Naive thymus-derived CD8-positive, alpha-beta T cell (primary cell): ENCODE measurements around the gene TP53. TPM values are rescaled to one million over a fixed set of nuclear protein-coding genes. Genes with fewer than 3 reads are reported as not detected.
A peak's percentile ranks its signal among the peaks of the same experiment; 100 is the strongest.
"Not testable (repeated sequence)": the region's sequence is repeated elsewhere in the genome, so short reads cannot be mapped to it uniquely, and the experiment has no call there.

ENCODE experiments used
- ATAC-seq, 2 donors: fragments of 150-1000 bp; cut with Tn5 transposase in 1 of 2; sonication (Bioruptor Pico), chemical (Tn5 transposase) in 1 of 2; 1 replicate in 1 of 2; 2 replicates in 1 of 2; pipeline ENCODE4 v1.10.0; 2021; ENCODE audit warnings: mild to moderate bottlenecking in 2 of 2, moderate library complexity in 2 of 2
- POLR2A ChIA-PET: fragments of 350-600 bp; sonication (Branson Sonifier 250); formaldehyde crosslinking; loops from one replicate; lab custom pipeline; 2021; ENCODE audit warnings: antibody characterized with exemption; lab: Charles Lee
- DNase-seq, 10 donors: peaks; one replicate each; pipeline versions ENCODE4 v3.0.0 to v3.0.0-alpha.2; 2020 to 2022
- H3K27ac Mint-ChIP-seq, 10 donors: one replicate each; pipeline ENCODE4 v1.8.0; 2020 to 2022; ENCODE audit warnings: mild to moderate bottlenecking in 10 of 10, mixed read lengths in 10 of 10, moderate library complexity in 4 of 10, inconsistent platforms in 1 of 10
- H3K27me3 Mint-ChIP-seq, 5 donors: one replicate each; pipeline ENCODE4 v1.8.0; 2021 to 2022; ENCODE audit warnings: mixed read lengths in 5 of 5
- H3K36me3 Mint-ChIP-seq, 3 donors: one replicate each; pipeline ENCODE4 v1.8.0; 2020 to 2022; ENCODE audit warnings: mixed read lengths in 3 of 3, mild to moderate bottlenecking in 2 of 3, inconsistent platforms in 1 of 3
- H3K4me1 Mint-ChIP-seq, 4 donors: one replicate each; pipeline ENCODE4 v1.8.0; 2021 to 2022; ENCODE audit warnings: mixed read lengths in 4 of 4
- H3K4me3 Mint-ChIP-seq, 10 donors: one replicate each; pipeline ENCODE4 v1.8.0; 2020 to 2022; ENCODE audit warnings: mild to moderate bottlenecking in 10 of 10, mixed read lengths in 10 of 10, moderate library complexity in 6 of 10, inconsistent platforms in 1 of 10
- H3K9me3 Mint-ChIP-seq, 9 donors: one replicate each; pipeline ENCODE4 v1.8.0; 2020 to 2022; ENCODE audit warnings: mixed read lengths in 9 of 9, mild to moderate bottlenecking in 3 of 9, inconsistent platforms in 1 of 9, moderate library complexity in 1 of 9
- polyA plus RNA-seq, 3 donors: library from polyadenylated mRNA; unstranded; fragments of 300-500 nt; fragmentation: Illumina TruSeq; gene quantifications; one replicate each; pipeline ENCODE4 v1.2.3, GENCODE V29; 2021
- total RNA-seq, 8 experiments: library from RNA in 2 of 8; stranded (reverse) in 2 of 8; gene quantifications; one replicate each; pipeline ENCODE4 v1.2.3 and lab custom pipeline; 2021 to 2026

Gene TP53
- total and polyA plus RNA-seq, 5 experiments from 2014 or later, result 21.7 to 116 (median 33.0) TPM

- DNase-seq, result no peak
- H3K27me3 Mint-ChIP-seq, result peaks cover 1 to 10% (median 1%) of the 10 kb centered on the region in 5 donors
- H3K4me1 Mint-ChIP-seq, result peaks cover 9 to 11% (median 10%) of the 10 kb centered on the region in 4 donors
- no peak overlapping the region for H3K4me3 Mint-ChIP-seq
- no peak overlapping the region for H3K27ac Mint-ChIP-seq
- POLR2A ChIA-PET, result interaction anchor here (0.9 kb wide), 1 partner anchor 15 kb away, joined by 4 read pairs; no protein-coding TSS in a partner anchor
- H3K36me3 Mint-ChIP-seq, result no peaks in the 10 kb centered on the region
- no peaks in the 10 kb centered on the region for H3K9me3 Mint-ChIP-seq
- no peak for ATAC-seq
Measured at GRCh38 chr17:7655541-7655840, 31.8 kb downstream of the TP53 start.

- Mint-ChIP-seq H3K4me1 (peaks cover 14 to 16% (median 15%) of the 10 kb centered on the region in 4 donors), H3K9me3 (no peaks in the 10 kb centered on the region), H3K4me3 (no peak overlapping the region), H3K27me3 (peaks cover 3 to 15% (median 5%) of the 10 kb centered on the region in 5 donors), H3K36me3 (no peaks in the 10 kb centered on the region), H3K27ac (no peak overlapping the region)
- POLR2A ChIA-PET, result no interaction called here
- DNase-seq (no peak), ATAC-seq (no peak)
Measured at GRCh38 chr17:7654832-7655540, 32.3 kb downstream of the TP53 start.

- peaks cover 16 to 21% (median 19%) of the 10 kb centered on the region in 4 donors for H3K4me1 Mint-ChIP-seq
- no peak for ATAC-seq
- H3K27ac Mint-ChIP-seq, result no peak overlapping the region
- no peak for DNase-seq
- peaks cover 3 to 16% (median 6%) of the 10 kb centered on the region in 5 donors for H3K27me3 Mint-ChIP-seq
- H3K4me3 Mint-ChIP-seq, result peak overlapping the region; percentile 20 to 82 (median 68)
- POLR2A ChIA-PET, result interaction anchor here (1.4 to 4.0 kb wide), 3 partner anchors 34 to 168 kb away, joined by 4 to 69 read pairs (median 13); partner anchors contain the start of genes FXR2, TP53 and WRAP53
- H3K36me3 Mint-ChIP-seq, result no peaks in the 10 kb centered on the region
- no peaks in the 10 kb centered on the region for H3K9me3 Mint-ChIP-seq
Measured at GRCh38 chr17:7652388-7653356, 34.6 kb downstream of the TP53 start.

GRCh38 chr17:7651665-7652387 lies 35.5 kb downstream of the TP53 start:
- no peaks in the 10 kb centered on the region for H3K36me3 Mint-ChIP-seq
- peak overlapping the region in 1 of 10 donors; percentile 60 for H3K27ac Mint-ChIP-seq
- peaks cover 16 to 21% (median 19%) of the 10 kb centered on the region in 4 donors for H3K4me1 Mint-ChIP-seq
- peaks cover 3 to 18% (median 6%) of the 10 kb centered on the region in 5 donors for H3K27me3 Mint-ChIP-seq
- ATAC-seq (no peak), DNase-seq (peak in 1 of 10 donors; percentile 6)
- no peaks in the 10 kb centered on the region for H3K9me3 Mint-ChIP-seq
- POLR2A ChIA-PET, result interaction anchor here (0.6 to 4.0 kb wide), 12 partner anchors 9 to 251 kb away, joined by 3 to 69 read pairs (median 6); partner anchors contain the start of genes FXR2, MPDU1, SAT2 and TP53
- H3K4me3 Mint-ChIP-seq, result peak overlapping the region; percentile 48 to 82 (median 69)

- Mint-ChIP-seq H3K36me3 (no peaks in the 10 kb centered on the region), H3K27ac (peak overlapping the region in 5 of 10 donors; percentile 13 to 73 (median 44)), H3K9me3 (no peaks in the 10 kb centered on the region), H3K27me3 (peaks cover 3 to 23% (median 7%) of the 10 kb centered on the region in 5 donors), H3K4me3 (peak overlapping the region; percentile 80 to 98 (median 86)), H3K4me1 (peaks cover 16 to 21% (median 19%) of the 10 kb centered on the region in 4 donors)
- DNase-seq (peak in 2 of 10 donors; percentile 2 to 16), ATAC-seq (peak; percentile 17 to 29)
- POLR2A ChIA-PET, result interaction anchor here (0.6 to 4.0 kb wide), 17 partner anchors 8 to 784 kb away, joined by 3 to 69 read pairs (median 5); partner anchors contain the start of genes FXR2, MPDU1, NDEL1 and SAT2
Measured at GRCh38 chr17:7651097-7651664, 36.1 kb downstream of the TP53 start.

GRCh38 chr17:7650509-7651096 lies 36.7 kb downstream of the TP53 start, which contains the start of gene ATP1B2:
Gene ATP1B2 (plus strand): TSS chr17:7650926. CDS start chr17:7651519, 593 bp downstream.
- ATAC-seq (peak; percentile 90 to 91), DNase-seq (peak; percentile 57 to 91 (median 74))
- Mint-ChIP-seq H3K27ac (peak within 1 kb of the TSS in 9 of 10 donors; percentile 4 to 84 (median 72)), H3K4me3 (peak within 1 kb of the TSS; percentile 80 to 98 (median 90)), H3K9me3 (no peaks in the 10 kb centered on the region), H3K27me3 (peaks cover 3 to 27% (median 8%) of the 10 kb centered on the region in 5 donors), H3K36me3 (no peaks in the 10 kb centered on the region), H3K4me1 (peaks cover 16 to 22% (median 19%) of the 10 kb centered on the region in 4 donors)
- POLR2A ChIA-PET, result interaction anchor here (0.8 to 4.0 kb wide), 16 partner anchors 8 to 785 kb away, joined by 3 to 69 read pairs (median 4); partner anchors contain the start of genes FXR2, MPDU1, NDEL1 and SAT2

- Mint-ChIP-seq H3K9me3 (no peaks in the 10 kb centered on the region), H3K36me3 (no peaks in the 10 kb centered on the region), H3K27me3 (peaks cover 5 to 27% (median 8%) of the 10 kb centered on the region in 5 donors), H3K27ac (no peak overlapping the region), H3K4me1 (peaks cover 15 to 24% (median 21%) of the 10 kb centered on the region in 4 donors), H3K4me3 (no peak overlapping the region)
- POLR2A ChIA-PET, result no interaction called here
- ATAC-seq (no peak), DNase-seq (no peak)
Measured at GRCh38 chr17:7647018-7647417, 40.3 kb downstream of the TP53 start.

GRCh38 chr17:7646457-7646856 lies 40.8 kb downstream of the TP53 start:
- no peak overlapping the region for H3K27ac Mint-ChIP-seq
- H3K9me3 Mint-ChIP-seq, result no peaks in the 10 kb centered on the region
- ATAC-seq (no peak), DNase-seq (no peak)
- no peaks in the 10 kb centered on the region for H3K36me3 Mint-ChIP-seq
- POLR2A ChIA-PET, result no interaction called here
- no peak overlapping the region for H3K4me3 Mint-ChIP-seq
- H3K4me1 Mint-ChIP-seq, result peaks cover 15 to 28% (median 20%) of the 10 kb centered on the region in 4 donors
- H3K27me3 Mint-ChIP-seq, result peaks cover 5 to 27% (median 8%) of the 10 kb centered on the region in 5 donors

GRCh38 chr17:7644775-7645174 lies 42.5 kb downstream of the TP53 start:
- POLR2A ChIA-PET, result no interaction called here
- Mint-ChIP-seq H3K27me3 (peaks cover 2 to 13% (median 3%) of the 10 kb centered on the region in 5 donors), H3K4me1 (peaks cover 1 to 16% (median 5%) of the 10 kb centered on the region in 4 donors), H3K36me3 (no peaks in the 10 kb centered on the region), H3K9me3 (no peaks in the 10 kb centered on the region), H3K27ac (no peak overlapping the region), H3K4me3 (no peak overlapping the region)
- DNase-seq (no peak), ATAC-seq (no peak)

GRCh38 chr17:7641635-7642034 lies 45.7 kb downstream of the TP53 start:
- H3K9me3 Mint-ChIP-seq, H3K36me3 Mint-ChIP-seq, ATAC-seq, POLR2A ChIA-PET, H3K27me3 Mint-ChIP-seq: not testable (repeated sequence)
- Mint-ChIP-seq H3K4me3 (peak overlapping the region in 7 of 10 donors; percentile 17 to 77 (median 48)), H3K27ac (peak overlapping the region in 4 of 10 donors; percentile 22 to 55 (median 44)), H3K4me1 (peaks cover 0 to 12% (median 4%) of the 10 kb centered on the region in 4 donors)
- peak in 3 of 10 donors; percentile 16 to 20 (median 17) for DNase-seq

- no peaks in the 10 kb centered on the region for H3K36me3 Mint-ChIP-seq
- DNase-seq (no peak), ATAC-seq (no peak)
- H3K27ac Mint-ChIP-seq, result no peak overlapping the region
- H3K27me3 Mint-ChIP-seq, result peaks cover 0 to 3% (median 0%) of the 10 kb centered on the region in 5 donors
- no peaks in the 10 kb centered on the region for H3K9me3 Mint-ChIP-seq
- POLR2A ChIA-PET, result no interaction called here
- peaks cover 0 to 10% (median 4%) of the 10 kb centered on the region in 4 donors for H3K4me1 Mint-ChIP-seq
- no peak overlapping the region for H3K4me3 Mint-ChIP-seq
Measured at GRCh38 chr17:7640783-7641182, 46.5 kb downstream of the TP53 start.
